CD4-positive, alpha-beta T cell (primary cell): Measurements from ENCODE around the gene PTPRD. TPM values are rescaled to one million over a fixed set of nuclear protein-coding genes. Genes with fewer than 3 reads are reported as not detected.

Source experiments
- ATAC-seq: fragments of 200-7000 bp; cut with Tn5 transposase; one replicate; pipeline ENCODE4 v1.10.0; 2022; ENCODE audit warnings: mild to moderate bottlenecking; ENCODE audit not compliant: poor library complexity
- CTCF ChIA-PET: fragments of 350-600 bp; sonication (Branson Sonifier 250); formaldehyde crosslinking; loops from one replicate; lab custom pipeline; 2021; ENCODE audit warnings: antibody characterized with exemption, inconsistent platforms; lab: Charles Lee
- POLR2A ChIA-PET: fragments of 350-600 bp; sonication (Branson Sonifier 250); formaldehyde crosslinking; loops from one replicate; lab custom pipeline; 2021; ENCODE audit warnings: antibody characterized with exemption, inconsistent platforms; lab: Charles Lee
- DNase-seq, 14 experiments: peaks; one replicate each; pipeline ENCODE4 v3.0.0-alpha.2; 2013 to 2020; ENCODE audit warnings: mixed read lengths in 2 of 14
- H3K27ac ChIP-seq, 2 donors: one replicate each; pipeline versions ENCODE4 v1.5.1 to v1.7.0; 2013; ENCODE audit warnings: low read length in 2 of 2, low read depth in 1 of 2, mild to moderate bottlenecking in 1 of 2
- H3K27me3 ChIP-seq, 2 experiments: 1 replicate in 1 of 2; 2 replicates in 1 of 2; pipeline versions ENCODE4 v1.6.1 to v1.7.0; 2013; ENCODE audit warnings: low read length in 2 of 2, control low read depth in 1 of 2, mild to moderate bottlenecking in 1 of 2, moderate library complexity in 1 of 2; ENCODE audit not compliant: insufficient read depth in 2 of 2, control insufficient read depth in 1 of 2
- H3K36me3 ChIP-seq: one replicate; pipeline ENCODE4 v1.6.1; 2013; ENCODE audit warnings: low read length, control low read depth; ENCODE audit not compliant: insufficient read depth
- H3K4me1 ChIP-seq: one replicate; pipeline ENCODE4 v1.6.1; 2013; ENCODE audit warnings: low read length, control low read depth; ENCODE audit not compliant: insufficient read depth
- H3K4me3 ChIP-seq: one replicate; pipeline ENCODE4 v1.5.1; 2013; ENCODE audit warnings: mild to moderate bottlenecking, low read length, moderate library complexity
- H3K9me3 ChIP-seq, 2 experiments: 1 replicate in 1 of 2; 2 replicates in 1 of 2; pipeline versions ENCODE4 v1.6.1 to v1.7.0; 2013; ENCODE audit warnings: low read length in 2 of 2, mild to moderate bottlenecking in 2 of 2, control low read depth in 1 of 2, moderate library complexity in 1 of 2; ENCODE audit not compliant: control insufficient read depth in 1 of 2, insufficient read depth in 1 of 2
- H3K27ac Mint-ChIP-seq: one replicate; pipeline ENCODE4 v1.8.0; 2020; ENCODE audit warnings: mixed read lengths
- H3K27me3 Mint-ChIP-seq: one replicate; pipeline ENCODE4 v1.8.0; 2021; ENCODE audit warnings: mixed read lengths
- H3K36me3 Mint-ChIP-seq: one replicate; pipeline ENCODE4 v1.8.0; 2021; ENCODE audit warnings: low read depth, mixed read lengths
- H3K4me1 Mint-ChIP-seq: one replicate; pipeline ENCODE4 v1.8.0; 2021; ENCODE audit warnings: low read depth, mixed read lengths
- H3K4me3 Mint-ChIP-seq: one replicate; pipeline ENCODE4 v1.8.0; 2020; ENCODE audit warnings: mild to moderate bottlenecking, mixed read lengths
- H3K9me3 Mint-ChIP-seq: one replicate; pipeline ENCODE4 v1.8.0; 2020; ENCODE audit warnings: mixed read lengths
- CTCF ChIP-seq: fragments of 200-600 bp; IDR thresholded peaks from one replicate; pipeline ENCODE4 v1.8.0; 2022; ENCODE audit warnings: antibody characterized with exemption, mild to moderate bottlenecking
- intact Hi-C, 2 experiments: fragments of 100-400 bp; cut with DNase I in 1 of 2; cut with micrococcal nuclease in 1 of 2; formaldehyde crosslinking; loops; one replicate each; pipeline versions ENCODE4 v1.15.1 to v1.9.0; 2023 to 2025; cut with DNase I, micrococcal nuclease
- total RNA-seq, 174 experiments: library from RNA in 2 of 174; stranded (reverse) in 2 of 174; gene quantifications; one replicate each; pipeline ENCODE4 v1.2.3 and lab custom pipeline; 2021 to 2026

PTPRD gene
- total RNA-seq, 2 experiments from 2014 or later: not detected

- no peaks in the 10 kb centered on the region for H3K4me1 Mint-ChIP-seq
- H3K4me3 Mint-ChIP-seq: no peak overlapping the region
- no peaks in the 10 kb centered on the region for H3K36me3 Mint-ChIP-seq
- H3K9me3 ChIP-seq: peaks cover 6 to 22% of the 10 kb centered on the region in 2 experiments
- ChIA-PET CTCF (no interaction called here), POLR2A (no interaction called here)
- H3K27ac ChIP-seq: no peak overlapping the region
- H3K4me1 ChIP-seq: peaks cover 3% of the 10 kb centered on the region
- H3K27ac Mint-ChIP-seq: no peak overlapping the region
- H3K27me3 ChIP-seq: peaks cover 16 to 30% of the 10 kb centered on the region in 2 experiments
- no peaks in the 10 kb centered on the region for H3K36me3 ChIP-seq
- intact Hi-C loops: no loop called here
- DNase-seq (no peak), ATAC-seq (no peak)
- peaks cover 55% of the 10 kb centered on the region for H3K27me3 Mint-ChIP-seq
- TF ChIP-seq CTCF: no peak
- H3K4me3 ChIP-seq: no peak overlapping the region
- peaks cover 5% of the 10 kb centered on the region for H3K9me3 Mint-ChIP-seq
Measured at GRCh38 chr9:10614196-10614800, 1.5 kb upstream of the PTPRD start.

GRCh38 chr9:10613419-10613818 is 617 bp upstream of the PTPRD start:
- H3K27me3 ChIP-seq: peaks cover 16 to 30% of the 10 kb centered on the region in 2 experiments
- H3K4me1 ChIP-seq: peaks cover 3% of the 10 kb centered on the region
- Mint-ChIP-seq H3K36me3 (no peaks in the 10 kb centered on the region), H3K9me3 (peaks cover 3% of the 10 kb centered on the region), H3K4me3 (no peak overlapping the region), H3K27ac (no peak overlapping the region), H3K27me3 (peaks cover 55% of the 10 kb centered on the region), H3K4me1 (no peaks in the 10 kb centered on the region)
- no peak for ATAC-seq
- TF ChIP-seq CTCF: no peak
- H3K36me3 ChIP-seq: no peaks in the 10 kb centered on the region
- no peak overlapping the region for H3K27ac ChIP-seq
- CTCF ChIA-PET: no interaction called here
- intact Hi-C loops: no loop called here
- POLR2A ChIA-PET: no interaction called here
- no peak for DNase-seq
- H3K9me3 ChIP-seq: peaks cover 6 to 18% of the 10 kb centered on the region in 2 experiments
- no peak overlapping the region for H3K4me3 ChIP-seq

GRCh38 chr9:10605388-10605787 is 7.4 kb downstream of the PTPRD start:
- no peak overlapping the region for H3K4me3 ChIP-seq
- ChIA-PET CTCF (no interaction called here), POLR2A (no interaction called here)
- H3K4me1 Mint-ChIP-seq: no peaks in the 10 kb centered on the region
- no peak for TF ChIP-seq CTCF
- H3K27ac ChIP-seq: no peak overlapping the region
- peaks cover under 1% of the 10 kb centered on the region for H3K9me3 Mint-ChIP-seq
- no peak for DNase-seq
- H3K9me3 ChIP-seq: no peaks in the 10 kb centered on the region
- H3K4me1 ChIP-seq: no peaks in the 10 kb centered on the region
- H3K36me3 Mint-ChIP-seq: no peaks in the 10 kb centered on the region
- no peak overlapping the region for H3K27ac Mint-ChIP-seq
- no peak overlapping the region for H3K4me3 Mint-ChIP-seq
- H3K36me3 ChIP-seq: no peaks in the 10 kb centered on the region
- H3K27me3 ChIP-seq: no peaks in the 10 kb centered on the region
- peaks cover under 1% of the 10 kb centered on the region for H3K27me3 Mint-ChIP-seq
- intact Hi-C loops: loop anchor here in 1 of 2 experiments (10.0 kb wide), 1 partner anchor 59 kb away; no protein-coding TSS in a partner anchor
- no peak for ATAC-seq
